Panc1 (cell line): ENCODE measurements around the gene RNF213. TPM values are rescaled to one million over a fixed set of nuclear protein-coding genes. Genes with fewer than 3 reads are reported as not detected.

Experiments
- ATAC-seq: fragments of 200-7000 bp; cut with Tn5 transposase; 2 replicates; pipeline ENCODE4 v1.9.1; 2020; ENCODE audit warnings: mild to moderate bottlenecking, moderate library complexity
- BruUV-seq: library from RNA; stranded (reverse); fragments of 400-500 nt; replicated peaks from 2 replicates; lab custom pipeline; 2021; lab: Mats Ljungman, UMichigan
- CTCF ChIA-PET: fragments of 300-600 bp; sonication (Branson Sonifier 250); formaldehyde crosslinking; loops from one replicate; lab custom pipeline; 2022; ENCODE audit warnings: antibody characterized with exemption; lab: Charles Lee
- POLR2A ChIA-PET: fragments of 300-600 bp; sonication (Branson Sonifier 250); formaldehyde crosslinking; loops from one replicate; lab custom pipeline; 2022; ENCODE audit warnings: antibody characterized with exemption; lab: Charles Lee
- DNase-seq: peaks from one replicate; pipeline ENCODE4 v3.0.0-alpha.2; 2010; ENCODE audit warnings: low read depth, low spot score
- H3K27ac ChIP-seq: 2 replicates; pipeline ENCODE4 v1.5.1; 2011; ENCODE audit warnings: mild to moderate bottlenecking, low read length, inconsistent platforms
- H3K27me3 ChIP-seq: fragments of 200-500 bp; sonication (Bioruptor generic); 2 replicates; pipeline ENCODE4 v1.6.0; 2014; ENCODE audit warnings: low read length, inconsistent platforms; ENCODE audit not compliant: control insufficient read depth, insufficient read depth
- H3K36me3 ChIP-seq: fragments of 200-500 bp; sonication (Bioruptor generic); 2 replicates; pipeline ENCODE4 v1.5.1; 2014; ENCODE audit warnings: inconsistent platforms, mild to moderate bottlenecking, low read length, moderate library complexity; ENCODE audit not compliant: control insufficient read depth, insufficient read depth
- H3K4me1 ChIP-seq: 2 replicates; pipeline ENCODE4 v1.5.1; 2011; ENCODE audit warnings: inconsistent platforms, mild to moderate bottlenecking, low read length, moderate library complexity; ENCODE audit not compliant: control insufficient read depth, insufficient read depth
- H3K4me3 ChIP-seq, 2 experiments: 2 replicates each; pipeline ENCODE4 v1.5.1; 2011 to 2012; ENCODE audit warnings: low read depth in 2 of 2, low read length in 2 of 2, mild to moderate bottlenecking in 2 of 2, inconsistent platforms in 1 of 2, moderate library complexity in 1 of 2
- H3K9me3 ChIP-seq: fragments of 200-500 bp; sonication (Bioruptor generic); 2 replicates; pipeline ENCODE4 v1.5.1; 2014; ENCODE audit warnings: low read depth, mild to moderate bottlenecking, inconsistent platforms, low read length, moderate library complexity; ENCODE audit not compliant: control insufficient read depth, insufficient read depth
- CTCF ChIP-seq: fragments of 450-650 bp; IDR thresholded peaks from 2 replicates; pipeline ENCODE4 v1.5.1; 2017; ENCODE audit warnings: mild to moderate bottlenecking
- POLR2AphosphoS5 ChIP-seq: IDR thresholded peaks from 2 replicates; pipeline ENCODE4 v1.6.1; 2012; ENCODE audit warnings: mild to moderate bottlenecking, low read depth, low read length, moderate library complexity
- REST ChIP-seq, 2 experiments: IDR thresholded peaks; 2 replicates each; pipeline ENCODE4 v1.6.1; 2011 to 2012; ENCODE audit warnings: low read depth in 2 of 2, control low read depth in 1 of 2, low read length in 1 of 2, mild to moderate bottlenecking in 1 of 2, moderate library complexity in 1 of 2; ENCODE audit not compliant: insufficient read depth in 1 of 2
- SIN3A ChIP-seq: IDR thresholded peaks from 2 replicates; pipeline ENCODE4 v1.6.1; 2012; ENCODE audit warnings: low read depth, mild to moderate bottlenecking, low read length, moderate library complexity, borderline replicate concordance; ENCODE audit not compliant: insufficient read depth
- TCF7L2 ChIP-seq: IDR thresholded peaks from 2 replicates; pipeline ENCODE4 v1.6.1; 2011; ENCODE audit warnings: mild to moderate bottlenecking, low read depth, low read length, inconsistent platforms
- in situ Hi-C: cut with HindIII; loops from 2 replicates; pipeline ENCODE4 v1.10.0; 2016; ENCODE audit warnings: low sequenced_read_pairs, low pct_unique_long_range_greater_than_20kb
- intact Hi-C: fragments of 100-400 bp; cut with micrococcal nuclease; formaldehyde crosslinking; loops from one replicate; pipeline ENCODE4 v1.10.0; 2022; ENCODE audit not compliant: unreplicated experiment
- total RNA-seq: library from RNA; stranded (reverse); gene quantifications from one replicate; pipeline ENCODE4 v1.2.1, GENCODE V29; 2021; ENCODE audit not compliant: unreplicated experiment

Gene RNF213
- total RNA-seq, 1 experiment from 2014 or later: 230 TPM

- H3K27me3 ChIP-seq: no peaks in the 10 kb centered on the region
- ChIA-PET POLR2A (interaction anchor here (0.6 kb wide), 1 partner anchor 461 kb away, joined by 3 read pairs; no protein-coding TSS in a partner anchor), CTCF (no interaction called here)
- H3K27ac ChIP-seq: no peak overlapping the region
- peaks cover 8% of the 10 kb centered on the region; the same call in 1 of the 2 replicates for H3K9me3 ChIP-seq
- no TSS peak for BruUV-seq
- no peaks in the 10 kb centered on the region for H3K4me1 ChIP-seq
- no peak for TF ChIP-seq REST (IDR thresholded peaks at IDR 0.05; ENCODE audit: insufficient read depth in 1 of 2, low read depth in 2 of 2, low read length in 1 of 2)
- TF ChIP-seq SIN3A: no peak
- no peak for TF ChIP-seq CTCF
- no peak for TF ChIP-seq TCF7L2
- no peak for TF ChIP-seq POLR2AphosphoS5
- H3K36me3 ChIP-seq: 0 out of 2 replicates have a peak, but pooled peaks cover 2% of the 10 kb centered on the region
- in situ Hi-C loops (no loop called here), intact Hi-C loops (no loop called here)
- DNase-seq (no peak), ATAC-seq (no peak)
- no peak overlapping the region for H3K4me3 ChIP-seq
Observed at GRCh38 chr17:80237386-80237785, 23.3 kb upstream of the RNF213 start.

GRCh38 chr17:80242505-80242904, 18.1 kb upstream of the RNF213 start:
- H3K27ac ChIP-seq: no peak overlapping the region
- no peaks in the 10 kb centered on the region for H3K27me3 ChIP-seq
- TF ChIP-seq POLR2AphosphoS5: no peak
- no peak for TF ChIP-seq SIN3A
- TF ChIP-seq TCF7L2: no peak
- no peak for TF ChIP-seq CTCF
- no peak for TF ChIP-seq REST (IDR thresholded peaks at IDR 0.05; ENCODE audit: insufficient read depth in 1 of 2, low read depth in 2 of 2, low read length in 1 of 2)
- CTCF ChIA-PET: no interaction called here
- POLR2A ChIA-PET: interaction anchor here (0.5 kb wide), 1 partner anchor 11 kb away, joined by 4 read pairs; no protein-coding TSS in a partner anchor
- 0 out of 2 replicates have a peak, but pooled peaks cover 2% of the 10 kb centered on the region for H3K36me3 ChIP-seq
- no peak overlapping the region for H3K4me3 ChIP-seq
- intact Hi-C loops: no loop called here
- BruUV-seq: no TSS peak
- H3K9me3 ChIP-seq: no peaks in the 10 kb centered on the region
- ATAC-seq (no peak), DNase-seq (no peak)
- H3K4me1 ChIP-seq: no peaks in the 10 kb centered on the region
- in situ Hi-C loops: no loop called here
